HG02981 (cell line): ENCODE results near the gene DNTT.
A peak's percentile ranks its signal among the peaks of the same experiment; 100 is the strongest.

ENCODE experiments used
- ATAC-seq: cut with Tn5 transposase; IDR thresholded peaks from one replicate; pipeline ENCODE4 v1.9.1; 2021; ENCODE audit warnings: mild to moderate bottlenecking, moderate library complexity; ENCODE audit not compliant: unreplicated experiment

Gene DNTT

DNA sequence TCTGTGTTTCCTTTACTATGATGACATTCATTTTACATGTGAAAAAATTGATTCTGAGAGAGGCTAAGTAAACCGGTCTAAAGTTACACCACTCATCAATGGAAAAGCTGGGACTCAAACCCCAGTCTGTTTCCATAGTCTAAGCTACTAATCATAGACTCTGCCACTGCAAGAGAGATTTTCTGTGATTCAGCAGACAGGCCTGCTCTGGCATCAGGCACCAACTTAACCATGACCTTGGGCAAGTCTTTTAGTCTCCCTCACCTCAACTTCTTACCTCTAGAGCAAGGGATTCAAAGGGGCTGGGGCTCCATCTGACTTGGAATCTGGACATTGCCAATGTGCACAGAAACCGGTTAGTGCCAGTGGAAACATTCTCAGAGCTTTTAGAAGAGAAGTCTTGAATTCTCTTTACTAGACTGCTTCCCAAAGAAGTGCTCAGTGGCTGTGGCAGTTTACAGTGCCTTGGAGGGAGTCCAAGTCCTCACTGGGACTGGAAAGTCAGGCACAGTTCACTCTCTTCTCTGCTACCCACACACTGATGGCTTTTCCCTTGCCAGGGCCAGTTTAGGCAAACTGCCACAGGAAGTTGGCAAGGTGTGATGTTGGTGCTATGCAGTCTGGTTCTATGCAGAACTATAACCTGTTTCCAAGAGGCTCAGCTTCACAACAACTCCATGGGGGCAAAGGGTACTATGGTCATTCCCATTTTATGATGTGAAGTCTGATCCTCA is 28.4 kb upstream of the DNTT start:
- no peak for ATAC-seq

DNA sequence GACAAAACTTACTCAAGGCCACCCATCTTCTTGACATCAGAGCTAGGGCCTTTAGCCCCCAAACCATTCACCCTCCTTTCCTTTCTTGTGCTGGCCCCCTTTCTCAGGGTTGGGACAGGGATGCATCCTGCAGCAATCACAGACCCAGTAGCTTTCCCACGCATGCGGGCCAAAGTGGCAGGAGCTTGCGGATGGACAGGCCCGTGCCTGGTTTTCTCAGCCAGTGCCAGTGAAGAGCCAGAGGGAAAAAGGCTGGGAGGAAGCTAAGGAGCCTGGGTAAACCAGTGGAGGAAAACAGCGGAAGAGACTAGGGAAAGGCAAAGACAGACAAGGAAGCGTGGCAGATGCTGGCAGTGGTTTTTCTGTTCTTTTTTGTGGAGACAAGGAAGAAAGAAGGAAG is 27.8 kb upstream of the DNTT start:
- no peak for ATAC-seq

DNA sequence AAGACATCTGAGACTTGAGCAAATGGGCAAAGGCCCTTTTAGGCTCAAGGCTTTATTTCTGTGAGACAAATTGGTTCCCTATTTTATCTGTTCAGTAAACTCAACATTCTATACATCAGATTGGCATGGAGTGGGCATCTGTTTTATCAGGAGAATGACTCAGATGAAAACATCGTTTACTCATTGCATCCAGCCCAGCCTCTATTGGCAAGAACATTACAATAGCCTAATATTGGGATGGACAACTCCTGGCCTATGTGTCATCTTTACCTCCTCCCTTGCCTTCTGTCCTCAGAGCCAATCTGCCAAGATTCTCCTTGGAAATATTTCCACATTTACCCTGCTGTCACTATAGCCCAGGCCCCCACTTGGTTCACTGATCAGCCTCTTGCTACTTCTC is 27.4 kb upstream of the DNTT start:
- no peak for ATAC-seq

DNA sequence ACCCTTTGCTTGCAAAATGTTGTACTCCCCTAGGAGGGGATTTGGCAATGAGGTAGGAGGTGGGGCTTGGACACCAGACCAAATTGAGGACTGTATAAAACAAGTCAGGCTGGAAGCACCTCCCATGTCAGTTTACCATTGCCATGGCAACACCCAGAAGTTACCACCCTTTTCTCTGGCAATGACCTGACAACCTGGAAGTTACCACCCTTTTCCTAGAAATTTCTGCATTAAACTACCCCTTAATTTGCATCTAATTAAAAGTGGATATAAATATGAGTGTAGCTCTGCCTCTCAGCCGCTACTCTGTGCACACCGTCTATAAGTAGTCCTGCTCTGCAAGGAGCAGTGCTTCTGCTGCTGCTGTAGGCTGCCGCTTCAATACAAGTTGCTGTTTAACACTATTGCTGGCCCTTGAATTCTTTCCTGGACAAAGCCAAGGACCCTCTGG is 25.0 kb upstream of the DNTT start:
- no peak for ATAC-seq

DNA sequence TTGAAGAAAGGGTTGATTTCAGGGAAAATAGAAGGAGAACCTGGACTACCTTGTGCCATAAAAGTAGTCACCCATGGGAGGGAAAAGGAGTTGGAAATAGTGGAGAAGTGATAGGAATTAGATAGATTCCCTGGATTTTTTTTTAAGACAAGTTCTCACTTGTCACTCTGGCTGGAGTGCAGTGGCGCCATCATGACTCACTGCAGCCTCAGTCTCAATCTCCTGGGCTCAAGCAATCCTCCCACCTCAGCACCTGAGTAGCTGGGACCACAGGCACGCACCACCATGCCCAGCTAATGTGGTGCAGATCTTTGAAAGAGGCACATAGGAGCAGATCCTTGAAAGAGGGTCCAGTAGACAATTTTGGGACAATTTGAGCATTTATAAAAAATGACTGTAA is 23.4 kb upstream of the DNTT start:
- no peak for ATAC-seq

DNA sequence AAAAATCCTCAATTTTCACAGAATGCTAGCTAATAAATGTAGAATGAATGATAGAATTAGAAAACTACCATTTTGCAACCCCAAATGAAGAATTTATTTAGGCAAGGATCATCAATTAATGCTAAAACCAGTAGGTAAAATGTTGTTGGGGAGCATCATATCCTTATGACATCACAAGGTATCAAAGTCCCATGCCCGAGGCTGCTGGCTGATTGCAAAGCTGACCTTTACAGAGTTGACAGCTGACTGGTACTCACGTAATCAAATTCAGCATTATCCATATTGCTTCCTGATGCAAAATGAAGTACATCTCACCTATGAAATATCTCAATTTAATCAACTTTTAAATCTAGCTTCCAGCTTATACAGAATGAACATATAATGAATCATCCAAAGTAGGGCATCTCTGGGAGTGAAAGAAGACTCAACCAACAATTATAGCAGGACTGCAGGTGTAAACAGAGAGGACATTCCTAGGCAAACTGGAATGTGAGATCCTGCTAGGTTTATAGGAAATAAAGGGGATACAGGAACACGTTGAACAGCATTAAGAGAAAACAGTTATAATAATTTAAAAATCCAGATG is 22.7 kb upstream of the DNTT start:
- no peak for ATAC-seq

DNA sequence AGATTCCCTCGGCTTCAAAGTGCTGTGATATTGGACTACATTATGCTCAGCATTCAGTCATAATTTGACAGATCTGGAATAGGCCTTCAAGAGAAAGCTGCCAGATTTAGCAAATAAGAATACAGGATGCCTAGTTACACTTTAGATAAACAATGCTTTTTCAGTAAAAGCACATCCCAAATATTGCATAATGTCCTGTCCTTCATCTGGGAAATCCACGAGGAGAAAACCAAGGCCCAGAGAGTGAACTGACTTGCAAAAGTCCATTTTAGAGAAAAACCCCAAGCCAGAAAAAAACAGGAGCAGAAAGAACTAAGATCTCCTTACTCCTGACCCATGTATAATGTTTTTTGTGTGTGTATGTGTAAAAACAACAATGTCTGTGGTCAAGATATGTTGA is 20.9 kb upstream of the DNTT start:
- no peak for ATAC-seq

DNA sequence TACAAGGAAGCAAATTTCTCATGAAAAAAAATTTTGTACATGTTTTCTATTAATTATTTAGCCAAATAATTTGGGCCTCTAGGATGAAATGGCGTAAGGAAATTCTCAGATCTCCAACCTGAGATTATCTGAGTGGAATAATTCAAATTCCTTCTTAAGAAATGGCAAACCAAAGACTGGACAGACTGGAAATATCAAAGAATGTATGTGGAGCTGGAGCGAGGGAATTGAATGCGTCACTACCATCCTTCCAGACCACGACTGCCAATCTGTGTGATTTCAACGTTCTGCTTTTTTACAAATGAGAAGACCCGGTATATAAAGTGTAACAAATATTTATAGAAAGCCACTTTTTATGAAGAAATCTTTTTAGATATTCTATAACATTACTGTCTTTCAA is 20.5 kb upstream of the DNTT start:
- ATAC-seq: no peak

DNA sequence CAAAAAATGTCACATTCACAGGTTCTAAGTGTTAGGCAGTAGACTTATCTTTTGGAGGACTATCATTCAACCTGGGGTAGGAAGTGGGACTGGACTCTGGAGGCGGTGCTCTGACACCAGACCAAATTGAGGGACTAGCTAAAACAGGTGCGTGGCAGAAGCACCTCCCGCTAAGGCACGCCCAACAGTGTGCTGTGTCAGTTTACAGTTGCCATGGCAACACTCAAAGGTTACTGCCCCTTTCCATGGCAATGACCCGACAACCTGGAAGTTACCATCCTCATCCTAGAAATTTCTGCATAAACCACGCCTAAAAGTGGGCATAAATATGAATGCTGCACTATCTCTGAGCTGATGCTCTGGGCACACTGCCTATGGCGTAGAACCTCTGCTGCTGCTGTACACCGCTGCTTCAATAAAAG is 18.9 kb upstream of the DNTT start:
- ATAC-seq: no peak

DNA sequence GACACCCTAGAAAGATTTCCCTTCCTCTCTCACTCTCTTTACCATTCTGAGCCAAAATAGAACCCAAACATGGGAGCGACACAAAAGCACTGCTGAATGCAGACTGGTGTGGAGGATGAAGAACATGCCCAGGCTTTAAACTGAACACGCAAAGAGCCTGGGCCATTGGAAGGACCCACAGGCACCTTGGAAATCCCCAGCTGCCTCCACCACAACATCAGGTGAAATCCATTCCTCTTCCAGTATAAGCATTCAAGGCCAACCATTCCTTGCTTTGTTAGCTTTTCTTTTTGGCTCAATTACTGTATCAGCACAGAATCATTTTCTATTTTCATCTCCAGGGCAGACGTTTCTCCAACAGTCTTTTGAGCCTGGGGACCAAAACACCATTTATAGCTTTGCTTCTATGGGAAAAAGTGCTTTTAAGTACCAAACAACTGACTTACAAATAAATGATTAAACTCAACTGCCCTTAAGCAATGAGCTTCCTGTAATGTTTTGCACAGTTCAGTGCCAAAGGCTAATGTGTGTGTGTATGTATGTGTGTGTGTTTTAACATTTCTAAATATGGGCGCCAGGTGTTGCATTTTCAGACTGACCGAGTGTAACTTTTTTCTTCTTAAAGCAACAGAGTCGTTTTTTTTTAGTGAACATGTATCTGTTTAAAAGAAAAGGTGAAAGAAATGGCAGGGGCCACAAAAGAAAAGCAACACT is 16.7 kb upstream of the DNTT start:
- peak; percentile 56 for ATAC-seq

DNA sequence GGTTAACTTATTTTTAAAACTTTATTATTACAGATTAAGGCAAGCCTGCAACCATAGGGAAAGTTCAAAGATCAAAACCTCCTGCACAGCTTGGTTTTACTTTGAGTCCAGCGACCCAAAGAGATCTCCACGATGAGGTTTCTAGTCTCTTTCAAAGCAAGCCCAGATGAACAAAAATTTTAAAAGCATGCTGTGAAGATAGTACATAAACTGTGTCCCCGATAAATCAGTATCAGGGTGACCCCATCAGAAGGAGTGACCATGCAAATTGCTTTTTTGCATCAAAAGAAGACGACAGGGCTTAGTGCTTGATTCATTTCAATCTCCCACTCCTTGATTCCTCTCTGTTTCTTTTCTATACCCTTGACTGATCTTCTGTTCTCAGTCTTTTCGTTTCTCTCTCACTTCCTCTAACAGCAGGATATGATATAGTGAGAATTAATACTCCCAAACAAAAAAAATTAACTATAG is 16.0 kb upstream of the DNTT start:
- ATAC-seq: peak; percentile 71

DNA sequence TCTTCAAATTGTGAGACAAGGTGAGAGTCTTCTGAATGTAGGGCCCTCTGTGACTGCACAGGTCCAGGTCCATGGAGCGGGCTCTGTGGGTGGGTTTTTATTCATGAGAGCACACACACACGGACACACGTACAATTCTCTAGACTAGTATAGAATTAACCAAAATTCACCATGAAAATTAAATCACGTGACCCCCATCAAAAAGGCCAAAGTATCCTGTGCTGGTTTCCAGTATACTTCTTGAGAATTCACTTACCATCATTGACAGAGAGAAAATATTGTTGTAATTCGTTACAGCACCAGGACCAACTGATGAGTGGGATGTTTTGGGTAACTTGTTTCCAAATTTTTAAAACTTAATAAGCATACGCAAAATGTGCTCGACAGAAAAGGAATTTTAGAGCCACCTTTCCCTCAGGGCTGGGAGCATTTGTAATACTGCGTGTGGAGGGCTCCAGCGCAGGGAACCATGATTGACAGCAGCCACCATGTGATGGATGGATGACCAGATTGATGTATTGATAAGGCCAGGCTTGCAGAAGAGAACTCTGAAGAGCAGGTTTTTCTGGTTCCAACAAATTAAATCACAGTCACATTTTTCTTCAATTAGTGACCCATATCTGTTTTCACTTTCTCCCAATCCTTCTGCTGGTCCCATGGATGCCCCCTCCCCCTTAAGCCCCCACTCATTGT is 14.9 kb upstream of the DNTT start:
- ATAC-seq: no peak

DNA sequence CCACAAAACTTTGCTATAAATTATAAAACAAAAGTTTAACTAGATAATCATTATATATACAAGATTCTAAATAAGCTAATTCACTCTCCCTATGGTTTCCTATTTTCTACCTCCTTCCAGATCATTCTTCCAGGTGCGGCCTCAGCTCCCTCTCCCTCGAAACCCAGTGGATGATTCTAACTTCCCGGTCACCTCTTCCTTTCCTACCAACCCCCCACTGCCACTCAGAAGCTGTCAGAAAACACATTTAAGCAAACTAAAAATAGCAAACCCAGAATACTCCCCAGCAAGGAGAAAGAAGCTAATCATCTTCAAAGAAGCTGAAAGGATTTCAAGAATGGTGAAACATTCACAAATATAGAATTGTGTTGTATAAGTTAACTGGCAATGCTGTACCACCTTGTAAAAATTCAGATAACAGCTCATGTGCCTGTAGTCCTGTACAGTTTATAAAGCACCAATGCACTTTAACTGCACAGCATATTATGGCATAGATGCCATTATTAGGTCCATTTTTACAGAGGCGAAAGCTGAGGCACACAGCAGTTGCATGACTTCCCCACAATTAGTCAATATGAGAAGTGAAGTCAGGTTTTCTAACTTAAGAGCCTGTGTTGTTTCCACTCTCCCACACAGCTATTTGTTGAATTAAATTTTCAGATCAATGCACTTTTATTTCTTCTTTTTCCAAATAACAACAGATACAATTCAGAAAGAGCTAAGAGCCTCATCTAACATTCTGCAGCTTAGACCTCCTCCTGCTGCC is 13.7 kb upstream of the DNTT start:
- ATAC-seq: no peak

DNA sequence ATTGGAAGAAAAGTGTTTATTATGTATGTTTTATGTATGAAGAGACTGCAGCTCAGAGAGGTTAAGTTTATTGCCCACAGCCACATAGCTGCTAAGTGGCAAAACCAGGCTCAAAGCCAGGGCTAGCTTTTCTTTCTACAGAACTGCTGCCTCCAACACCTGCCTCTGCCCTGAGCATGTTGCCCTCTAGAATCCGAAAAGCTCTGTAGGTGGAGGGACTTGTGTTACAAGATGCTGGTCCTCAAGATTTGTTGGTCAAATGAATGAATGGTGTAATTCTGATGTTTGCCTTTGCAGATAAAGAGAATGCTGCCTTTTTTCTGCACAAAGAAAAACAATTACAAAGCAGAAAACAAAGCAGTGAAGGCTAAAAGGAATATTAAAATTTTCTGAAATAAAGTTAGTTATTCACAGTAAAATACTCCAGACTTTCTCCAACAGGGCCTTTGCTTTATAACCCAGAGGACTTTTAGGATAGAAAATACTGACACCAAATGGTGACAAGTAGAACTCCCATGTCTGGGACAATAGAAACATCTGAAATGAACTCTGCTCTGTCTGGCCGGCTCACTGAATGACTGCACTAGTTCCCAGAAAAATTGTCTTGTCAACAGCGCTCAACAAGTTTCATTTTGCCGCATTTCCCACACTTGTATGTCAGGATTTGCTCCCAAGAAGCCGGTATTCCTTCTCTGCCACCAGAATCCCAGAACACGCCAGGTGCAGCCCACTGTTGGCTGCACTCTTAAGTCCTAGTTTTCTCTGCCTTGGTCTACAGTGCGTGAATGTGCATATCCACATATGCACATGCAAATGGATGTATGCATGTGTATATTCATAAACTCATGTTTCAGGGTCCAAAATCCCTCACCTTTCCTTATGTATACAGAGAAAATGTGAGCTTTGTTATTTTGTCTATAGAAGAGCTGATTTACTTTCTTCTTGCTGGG is 11.0 kb upstream of the DNTT start:
- peak; percentile 52 for ATAC-seq

DNA sequence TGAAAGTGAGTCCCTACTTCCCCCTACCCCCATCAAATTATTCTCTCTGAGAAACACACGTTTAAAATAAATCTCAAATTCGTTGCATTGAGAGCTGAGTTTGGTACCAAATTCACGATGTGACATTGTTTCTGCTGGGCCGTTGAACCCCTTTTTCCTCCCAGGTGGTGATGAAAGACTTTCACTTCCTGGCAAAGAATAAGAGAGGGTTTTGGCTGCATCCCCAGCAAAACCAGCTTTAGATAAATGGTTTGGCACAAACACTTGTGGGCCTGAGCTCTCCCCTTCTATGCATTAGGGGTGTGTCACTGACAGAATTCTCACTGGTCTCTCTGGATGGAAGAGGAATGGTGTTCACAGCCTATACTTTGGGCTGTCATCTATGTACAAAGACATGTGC is 8.8 kb upstream of the DNTT start:
- ATAC-seq: no peak

DNA sequence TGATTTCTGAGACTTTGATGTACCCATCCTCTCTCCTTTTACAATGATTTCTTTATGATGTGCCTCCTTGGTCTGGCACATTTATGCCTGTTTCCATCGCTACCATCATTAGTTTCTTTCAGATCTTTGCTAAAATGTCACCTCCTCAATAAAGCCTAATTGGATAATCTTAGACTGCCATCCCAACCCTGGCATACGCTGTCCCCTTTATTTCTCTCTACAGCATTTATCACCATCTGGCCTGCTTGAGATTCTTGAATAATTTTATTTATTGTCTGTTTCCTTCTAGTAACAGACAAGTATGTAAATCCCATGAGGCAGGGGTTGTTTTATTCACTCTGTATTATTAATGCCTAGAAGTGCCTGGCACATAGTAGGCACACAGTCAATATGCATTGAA is 6.7 kb upstream of the DNTT start:
- ATAC-seq: no peak

DNA sequence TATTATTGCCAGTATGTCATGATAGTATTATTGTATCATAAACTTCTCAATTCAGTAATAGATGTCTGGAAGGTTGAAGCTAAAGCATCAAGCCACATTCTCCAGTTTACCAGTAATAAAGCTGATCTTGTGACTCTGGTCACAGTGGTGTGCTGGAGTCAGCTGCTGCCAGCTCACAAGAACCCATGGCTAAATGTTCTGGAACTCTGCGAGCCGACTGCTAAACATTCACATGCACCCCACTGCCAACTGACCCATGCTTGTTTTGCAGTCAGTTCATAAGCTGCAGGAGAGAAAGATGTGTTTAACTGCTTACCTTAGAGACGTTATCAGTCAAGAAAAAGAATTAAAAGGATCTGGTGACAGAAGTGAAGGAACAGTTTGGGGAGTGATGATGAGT is 5.9 kb upstream of the DNTT start:
- no peak for ATAC-seq

DNA sequence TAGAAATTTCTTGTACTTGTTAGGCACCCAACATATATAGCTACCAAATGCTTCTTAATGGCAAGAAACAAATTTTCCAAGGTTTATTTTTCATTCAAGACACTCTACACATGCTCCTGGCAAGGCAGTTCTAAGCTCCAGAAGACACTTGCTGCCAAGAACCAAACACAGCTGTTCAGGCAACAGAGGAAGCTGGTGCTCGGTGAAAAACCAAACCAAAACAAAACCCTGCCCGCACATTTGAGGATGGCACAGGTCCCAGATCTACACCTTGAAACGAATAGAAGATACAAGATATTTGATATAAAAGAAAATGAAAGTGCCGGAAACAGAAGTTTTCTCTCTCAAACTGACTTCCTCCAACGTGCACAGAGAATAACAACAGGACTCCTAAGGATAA is 4.9 kb upstream of the DNTT start:
- no peak for ATAC-seq

DNA sequence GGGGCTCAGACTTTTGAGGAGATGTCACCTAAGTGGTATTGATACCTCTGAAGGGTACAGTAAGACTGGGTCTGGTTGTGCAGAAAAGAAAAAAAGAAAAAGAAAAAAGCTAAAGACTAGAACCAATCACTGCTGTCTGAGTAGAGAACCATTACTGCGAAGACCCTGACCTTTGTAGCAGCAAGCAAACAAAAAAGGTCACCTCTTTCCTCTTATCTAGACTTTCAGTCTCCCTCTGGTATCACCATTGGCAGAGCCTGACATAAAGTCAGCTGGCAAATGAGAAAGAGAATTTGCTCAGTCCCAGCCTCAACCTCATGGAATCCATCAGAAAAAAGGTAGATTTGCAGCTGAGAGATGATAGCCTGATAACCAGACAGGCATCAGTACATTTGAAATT is 2.6 kb upstream of the DNTT start:
- no peak for ATAC-seq

DNA sequence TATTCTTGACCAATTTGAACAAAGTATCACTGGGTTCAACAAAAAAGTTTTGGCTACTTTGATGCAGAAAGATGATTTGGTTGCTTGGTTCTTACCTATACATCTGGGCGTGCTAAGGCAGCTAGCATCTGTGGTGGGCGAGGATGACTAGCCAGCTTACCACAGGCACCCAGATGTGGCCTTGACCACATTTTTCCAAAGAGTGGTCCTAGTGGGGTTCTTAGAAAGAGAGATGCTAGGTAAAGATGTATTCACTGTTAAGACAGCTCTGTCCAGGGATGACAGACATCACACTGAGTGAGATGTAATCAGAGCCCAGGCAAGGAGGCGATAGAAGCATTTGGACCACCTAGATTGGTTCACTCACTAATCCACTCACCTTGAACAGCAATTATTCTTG is 785 bp downstream of the DNTT start:
- ATAC-seq: no peak
